Vagina (tissue), 2 donors: ENCODE data around the gene DOCK7.

Source experiments
- POLR2AphosphoS5 ChIP-seq, 2 donors: sonication (generic); formaldehyde crosslinking; IDR thresholded peaks; one replicate each; pipeline ENCODE4 v1.9.0; 2017; ENCODE audit warnings: antibody characterized with exemption in 2 of 2, mild to moderate bottlenecking in 2 of 2, low read depth in 1 of 2; ENCODE audit not compliant: insufficient read depth in 1 of 2
- TF ChIP-seq, protein P1 (sequence below), 3 experiments: fragments of 450-650 bp in 2 of 3; fragments of 200-600 bp in 1 of 3; sonication (generic) in 1 of 3; IDR thresholded peaks; one replicate each; pipeline ENCODE4 v1.5.1; 2017 to 2019; ENCODE audit warnings: antibody characterized with exemption in 3 of 3, mild to moderate bottlenecking in 2 of 3, moderate library complexity in 2 of 3

DNA sequence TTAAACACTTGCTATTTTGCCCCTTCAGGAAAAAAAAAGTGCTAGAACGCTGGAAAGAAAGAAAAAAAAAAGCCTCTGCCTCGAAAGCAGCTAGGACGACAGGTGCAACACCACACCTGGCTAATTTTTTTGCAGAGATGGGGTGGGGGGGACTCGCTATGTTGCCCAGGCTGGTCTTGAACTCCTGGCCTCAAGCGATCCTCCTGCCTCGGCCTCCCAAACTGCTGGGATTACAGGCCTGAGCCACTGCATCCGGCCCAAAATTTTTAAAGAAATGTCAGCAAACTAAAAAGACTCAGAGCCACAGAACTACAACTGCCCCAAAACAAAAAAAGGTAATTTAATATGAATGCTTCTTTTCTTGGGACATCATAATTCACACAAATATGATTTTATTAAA lies 1.4 kb downstream of the DOCK7 start:
- TF ChIP-seq, protein P1, sequence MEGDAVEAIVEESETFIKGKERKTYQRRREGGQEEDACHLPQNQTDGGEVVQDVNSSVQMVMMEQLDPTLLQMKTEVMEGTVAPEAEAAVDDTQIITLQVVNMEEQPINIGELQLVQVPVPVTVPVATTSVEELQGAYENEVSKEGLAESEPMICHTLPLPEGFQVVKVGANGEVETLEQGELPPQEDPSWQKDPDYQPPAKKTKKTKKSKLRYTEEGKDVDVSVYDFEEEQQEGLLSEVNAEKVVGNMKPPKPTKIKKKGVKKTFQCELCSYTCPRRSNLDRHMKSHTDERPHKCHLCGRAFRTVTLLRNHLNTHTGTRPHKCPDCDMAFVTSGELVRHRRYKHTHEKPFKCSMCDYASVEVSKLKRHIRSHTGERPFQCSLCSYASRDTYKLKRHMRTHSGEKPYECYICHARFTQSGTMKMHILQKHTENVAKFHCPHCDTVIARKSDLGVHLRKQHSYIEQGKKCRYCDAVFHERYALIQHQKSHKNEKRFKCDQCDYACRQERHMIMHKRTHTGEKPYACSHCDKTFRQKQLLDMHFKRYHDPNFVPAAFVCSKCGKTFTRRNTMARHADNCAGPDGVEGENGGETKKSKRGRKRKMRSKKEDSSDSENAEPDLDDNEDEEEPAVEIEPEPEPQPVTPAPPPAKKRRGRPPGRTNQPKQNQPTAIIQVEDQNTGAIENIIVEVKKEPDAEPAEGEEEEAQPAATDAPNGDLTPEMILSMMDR (IDR thresholded peaks at IDR 0.05) = no peak
- no peak for TF ChIP-seq POLR2AphosphoS5 (IDR thresholded peaks at IDR 0.05; ENCODE audit: insufficient read depth in 1 of 2, low read depth in 1 of 2)
